T-helper 9 cell (primary cell): ENCODE data around the gene UQCC5.

Experiments
- DNase-seq: peaks from one replicate; pipeline ENCODE4 v3.0.0-alpha.2; 2020

Gene UQCC5

DNA sequence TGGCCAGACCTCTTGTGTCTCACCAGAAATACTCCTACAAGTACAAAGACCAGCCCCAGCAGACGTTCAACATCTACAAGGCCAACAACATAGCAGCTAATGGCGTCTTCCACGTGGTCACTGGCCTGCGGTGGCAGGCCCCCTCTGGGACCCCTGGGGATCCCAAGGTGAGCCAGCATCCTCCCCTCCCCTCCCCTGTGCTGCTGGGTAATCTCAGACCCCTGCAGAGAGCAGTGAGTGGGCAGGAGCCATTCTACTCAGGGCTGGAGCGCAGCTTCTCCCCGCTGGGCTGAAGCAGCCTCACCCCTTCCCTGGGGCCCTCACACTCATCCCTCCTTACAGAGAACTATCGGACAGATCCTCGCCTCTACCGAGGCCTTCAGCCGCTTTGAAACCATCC, 31.4 kb upstream of the UQCC5 start:
- DNase-seq: no peak

DNA sequence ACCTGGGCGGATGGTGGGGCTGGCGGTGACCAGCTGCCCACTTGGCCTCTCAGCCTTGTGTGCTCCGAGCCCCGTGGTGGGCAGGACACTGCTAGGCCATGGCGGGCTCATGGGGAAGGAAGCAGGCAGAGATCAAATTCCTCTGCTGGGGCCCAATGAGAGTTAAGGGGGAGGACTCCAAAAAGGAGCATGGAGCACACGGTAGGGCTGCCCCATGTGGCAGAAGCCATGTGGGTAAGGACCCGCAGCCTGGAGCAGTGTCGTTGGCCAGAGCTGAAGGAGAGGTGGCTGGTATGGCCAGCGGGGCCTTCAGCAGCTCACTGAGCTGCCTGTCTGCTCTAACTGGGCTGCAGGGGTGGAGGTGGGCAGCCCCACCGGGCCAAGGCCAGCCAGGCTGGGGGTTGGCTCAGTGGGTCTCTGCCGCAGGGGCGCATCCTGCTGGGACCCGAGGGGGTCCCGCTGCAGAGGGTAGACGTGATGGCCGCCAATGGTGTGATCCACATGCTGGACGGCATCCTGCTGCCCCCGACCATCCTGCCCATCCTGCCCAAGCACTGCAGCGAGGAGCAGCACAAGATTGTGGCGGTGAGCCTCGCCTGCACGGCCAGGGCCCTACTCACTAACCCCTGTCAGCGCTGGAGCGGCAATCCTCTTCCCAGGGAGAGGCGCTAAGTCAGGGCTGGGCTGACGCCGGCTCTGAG, 30.0 kb upstream of the UQCC5 start:
- DNase-seq: no peak

DNA sequence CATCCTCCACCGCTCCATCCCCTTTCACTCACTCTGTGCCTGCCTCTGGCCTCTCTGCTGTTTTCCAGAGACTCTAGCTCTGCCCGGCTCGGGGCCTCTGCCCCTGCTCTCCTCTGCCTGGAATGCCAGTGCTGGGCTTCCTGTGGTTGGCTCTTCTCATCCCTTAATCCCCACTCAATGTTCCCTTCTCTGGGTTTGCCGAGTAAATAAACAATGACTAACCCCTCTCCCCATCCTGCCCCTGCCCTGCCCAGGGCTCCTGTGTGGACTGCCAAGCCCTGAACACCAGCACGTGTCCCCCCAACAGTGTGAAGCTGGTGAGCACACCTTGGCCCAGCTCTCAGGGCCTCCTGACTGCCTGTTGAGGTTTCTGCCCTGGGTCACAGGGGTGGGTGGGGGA, 29.0 kb upstream of the UQCC5 start:
- no peak for DNase-seq

DNA sequence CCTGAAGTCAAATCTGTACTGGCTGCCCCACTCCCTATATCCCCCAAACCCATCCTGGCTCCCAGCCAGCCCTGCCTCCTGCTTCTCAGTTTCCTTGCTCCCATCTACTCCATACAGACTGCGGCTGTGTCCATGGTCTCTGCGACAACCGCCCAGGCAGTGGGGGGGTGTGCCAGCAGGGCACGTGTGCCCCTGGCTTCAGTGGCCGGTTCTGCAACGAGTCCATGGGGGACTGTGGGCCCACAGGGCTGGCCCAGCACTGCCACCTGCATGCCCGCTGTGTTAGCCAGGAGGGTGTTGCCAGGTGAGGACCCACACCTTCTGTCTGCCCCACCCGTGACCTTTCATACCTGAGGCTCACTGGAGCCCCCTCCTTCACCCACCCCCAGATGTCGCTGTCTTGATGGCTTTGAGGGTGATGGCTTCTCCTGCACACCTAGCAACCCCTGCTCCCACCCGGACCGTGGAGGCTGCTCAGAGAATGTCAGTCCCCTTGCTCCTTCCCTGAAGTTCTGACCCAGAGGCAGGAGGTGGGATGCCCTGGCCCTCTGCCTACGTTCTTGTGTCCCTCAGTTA, 26.6 kb upstream of the UQCC5 start:
- no peak for DNase-seq

DNA sequence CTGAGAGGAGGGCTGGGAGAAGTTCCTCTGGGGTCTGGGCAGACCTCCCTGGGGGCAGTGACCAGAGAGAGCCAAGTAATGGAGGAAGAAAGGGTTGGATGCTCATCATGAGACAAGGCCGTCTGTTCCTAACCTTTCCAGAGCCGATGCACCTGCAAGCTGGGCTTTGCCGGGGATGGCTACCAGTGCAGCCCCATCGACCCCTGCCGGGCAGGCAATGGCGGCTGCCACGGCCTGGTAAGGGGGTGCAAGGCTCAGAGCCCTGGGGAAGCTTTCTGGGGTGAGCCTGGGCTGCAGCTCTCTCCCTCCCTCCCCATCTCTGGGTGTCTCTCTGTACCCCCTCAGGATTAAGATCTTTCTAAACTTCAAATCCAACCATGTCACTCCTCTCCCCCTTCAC, 24.9 kb upstream of the UQCC5 start:
- DNase-seq: no peak

DNA sequence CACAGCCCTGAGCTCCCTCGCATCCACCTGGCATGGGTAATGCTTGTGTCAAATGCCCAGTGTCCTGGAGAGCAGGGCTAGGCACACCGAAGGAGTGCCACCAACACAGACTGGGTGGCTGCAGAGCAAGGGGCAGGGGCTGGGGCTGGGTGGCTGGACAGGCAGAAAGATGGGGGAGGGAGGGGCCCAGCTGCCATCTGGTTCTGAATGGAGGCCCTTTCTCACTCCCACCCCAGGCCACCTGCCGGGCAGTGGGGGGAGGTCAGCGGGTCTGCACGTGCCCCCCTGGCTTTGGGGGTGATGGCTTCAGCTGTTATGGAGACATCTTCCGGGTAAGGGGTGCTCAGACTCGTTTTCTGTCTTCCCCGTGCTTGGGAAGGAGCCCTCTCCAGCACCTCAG, 24.3 kb upstream of the UQCC5 start:
- no peak for DNase-seq

DNA sequence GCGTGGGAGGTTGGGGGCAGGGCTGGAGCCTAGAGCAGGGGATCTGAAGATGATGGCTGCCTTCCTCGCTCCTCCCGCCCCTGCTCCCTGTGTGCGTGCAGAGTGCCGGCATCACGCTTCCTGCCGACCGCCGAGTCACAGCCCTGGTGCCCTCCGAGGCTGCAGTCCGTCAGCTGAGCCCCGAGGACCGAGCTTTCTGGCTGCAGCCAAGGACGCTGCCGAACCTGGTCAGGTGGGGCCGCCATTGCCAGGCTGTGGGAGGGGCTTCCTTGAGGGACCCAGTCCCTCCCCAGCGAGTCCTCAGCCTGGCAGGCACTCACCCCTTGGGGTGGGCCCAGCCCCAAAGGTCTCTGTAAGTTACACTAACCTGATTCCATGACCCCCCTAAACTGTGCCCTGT, 23.7 kb upstream of the UQCC5 start:
- DNase-seq: no peak

DNA sequence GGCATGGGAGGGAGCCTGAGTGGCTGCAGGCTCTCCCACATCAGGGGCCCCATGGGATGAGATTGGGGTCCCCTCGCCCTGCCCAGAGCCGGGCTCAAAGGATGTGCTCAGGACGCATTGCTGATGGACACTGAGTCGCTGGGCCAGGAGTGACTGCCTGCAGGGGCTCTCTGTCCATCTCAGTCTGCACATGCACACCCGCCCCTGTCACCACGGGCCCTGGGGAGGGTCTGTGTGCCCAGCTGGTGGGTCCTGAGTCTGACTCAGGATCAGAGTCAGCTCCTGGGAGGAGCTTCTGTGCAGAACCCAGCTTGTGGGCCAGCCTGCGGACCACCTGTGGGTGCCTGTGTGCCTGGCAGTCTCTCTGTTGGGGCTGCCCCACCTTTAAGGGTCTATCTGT, 23.1 kb upstream of the UQCC5 start:
- no peak for DNase-seq

DNA sequence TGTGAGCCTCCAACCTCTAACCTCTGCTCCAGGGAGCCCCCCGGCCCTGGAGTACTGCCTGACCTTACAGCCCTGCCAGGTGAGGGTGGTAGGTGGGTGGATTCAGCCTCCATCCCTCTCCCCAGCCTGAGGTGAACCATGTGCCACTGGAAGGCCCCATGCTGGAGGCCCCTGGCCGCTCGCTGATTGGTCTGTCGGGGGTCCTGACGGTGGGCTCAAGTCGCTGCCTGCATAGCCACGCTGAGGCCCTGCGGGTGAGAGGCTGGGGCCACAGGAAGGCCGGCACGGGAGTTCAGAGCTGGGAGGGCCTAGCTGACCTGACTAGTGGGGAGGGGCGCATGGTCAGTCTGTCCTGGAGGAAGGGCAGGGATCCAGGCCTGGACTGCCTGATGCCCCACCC, 21.8 kb upstream of the UQCC5 start:
- no peak for DNase-seq

DNA sequence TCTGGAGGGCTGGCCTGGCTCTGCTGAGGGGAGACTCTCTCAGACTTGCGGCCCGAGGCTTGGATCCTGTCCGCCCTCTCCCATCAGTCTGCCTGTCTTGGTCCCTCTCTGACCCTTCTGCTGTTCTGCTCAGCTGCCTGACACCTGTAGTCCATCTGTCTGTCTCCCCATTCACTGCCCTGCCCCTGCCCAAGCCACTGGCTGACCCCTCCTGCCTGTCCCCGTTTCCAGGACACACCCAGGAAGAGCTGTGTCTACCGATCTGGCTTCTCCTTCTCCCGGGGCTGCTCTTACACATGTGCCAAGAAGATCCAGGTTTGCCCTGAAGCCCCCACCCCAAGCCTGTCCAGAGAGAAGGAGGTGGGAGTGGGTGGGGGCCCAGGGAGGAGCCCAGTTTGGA, 21.2 kb upstream of the UQCC5 start:
- DNase-seq: no peak

DNA sequence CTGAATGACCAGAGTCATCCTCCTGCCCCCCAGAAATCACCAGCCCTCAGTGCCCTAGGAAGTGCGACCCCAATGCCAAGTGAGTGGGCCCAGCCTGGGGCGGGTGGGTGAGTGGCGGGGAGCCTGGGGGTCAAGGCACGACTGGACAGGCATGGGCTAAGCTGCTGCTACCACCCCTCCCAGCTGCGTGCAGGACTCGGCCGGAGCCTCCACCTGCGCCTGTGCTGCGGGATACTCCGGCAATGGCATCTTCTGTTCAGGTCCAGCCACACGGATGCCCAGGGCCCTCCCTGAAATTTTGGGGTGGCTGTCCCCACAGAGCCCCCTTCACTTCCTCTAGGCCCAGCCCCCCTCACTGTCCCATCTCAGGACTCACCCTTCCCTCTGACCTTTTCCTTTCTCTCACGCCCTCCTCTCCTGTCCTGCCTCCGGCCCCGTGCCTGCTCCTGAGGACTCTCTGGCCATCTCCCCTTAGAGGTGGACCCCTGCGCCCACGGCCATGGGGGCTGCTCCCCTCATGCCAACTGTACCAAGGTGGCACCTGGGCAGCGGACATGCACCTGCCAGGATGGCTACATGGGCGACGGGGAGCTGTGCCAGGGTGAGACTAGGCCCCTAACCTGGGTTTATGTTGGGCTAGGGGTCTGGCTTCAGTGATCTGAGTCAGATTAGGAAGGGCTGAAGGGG, 19.8 kb upstream of the UQCC5 start:
- DNase-seq: no peak

DNA sequence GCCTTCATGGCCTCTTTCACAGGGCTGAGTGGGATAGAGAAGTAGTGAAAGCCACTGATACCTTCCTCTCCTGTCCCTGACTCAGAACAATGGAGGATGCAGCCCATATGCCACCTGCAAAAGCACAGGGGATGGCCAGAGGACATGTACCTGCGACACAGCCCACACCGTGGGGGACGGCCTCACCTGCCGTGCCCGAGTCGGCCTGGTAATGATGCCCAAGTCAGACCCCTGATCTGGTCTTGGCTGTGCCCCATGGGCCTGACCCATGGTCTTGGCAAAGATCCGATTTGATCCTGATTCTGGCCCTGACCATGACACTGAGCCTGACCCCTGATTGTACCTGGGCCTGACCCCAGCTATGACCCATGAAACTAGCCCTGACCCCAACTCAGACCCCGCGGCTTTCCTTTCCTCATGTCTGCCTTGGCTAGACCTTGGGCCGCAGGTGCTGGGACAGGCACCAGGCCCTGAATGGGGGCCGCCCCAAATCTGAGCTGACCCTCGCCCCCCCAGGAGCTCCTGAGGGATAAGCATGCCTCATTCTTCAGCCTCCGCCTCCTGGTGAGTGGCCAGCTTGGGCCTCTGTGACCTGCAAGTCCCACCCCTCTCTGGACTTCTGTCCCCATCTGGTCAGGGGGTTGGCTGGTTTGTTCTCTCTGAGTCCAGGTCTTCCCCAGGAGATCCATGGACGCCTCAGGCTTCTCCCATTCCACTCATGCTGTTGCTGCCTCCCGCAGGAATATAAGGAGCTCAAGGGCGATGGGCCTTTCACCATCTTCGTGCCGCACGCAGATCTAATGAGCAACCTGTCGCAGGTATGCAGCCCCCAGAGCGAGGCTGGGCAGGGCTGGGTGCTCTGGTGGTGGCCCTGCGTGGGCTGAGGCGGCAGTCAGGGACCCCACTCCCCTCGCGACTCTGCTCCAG, 18.3 kb upstream of the UQCC5 start:
- no peak for DNase-seq

DNA sequence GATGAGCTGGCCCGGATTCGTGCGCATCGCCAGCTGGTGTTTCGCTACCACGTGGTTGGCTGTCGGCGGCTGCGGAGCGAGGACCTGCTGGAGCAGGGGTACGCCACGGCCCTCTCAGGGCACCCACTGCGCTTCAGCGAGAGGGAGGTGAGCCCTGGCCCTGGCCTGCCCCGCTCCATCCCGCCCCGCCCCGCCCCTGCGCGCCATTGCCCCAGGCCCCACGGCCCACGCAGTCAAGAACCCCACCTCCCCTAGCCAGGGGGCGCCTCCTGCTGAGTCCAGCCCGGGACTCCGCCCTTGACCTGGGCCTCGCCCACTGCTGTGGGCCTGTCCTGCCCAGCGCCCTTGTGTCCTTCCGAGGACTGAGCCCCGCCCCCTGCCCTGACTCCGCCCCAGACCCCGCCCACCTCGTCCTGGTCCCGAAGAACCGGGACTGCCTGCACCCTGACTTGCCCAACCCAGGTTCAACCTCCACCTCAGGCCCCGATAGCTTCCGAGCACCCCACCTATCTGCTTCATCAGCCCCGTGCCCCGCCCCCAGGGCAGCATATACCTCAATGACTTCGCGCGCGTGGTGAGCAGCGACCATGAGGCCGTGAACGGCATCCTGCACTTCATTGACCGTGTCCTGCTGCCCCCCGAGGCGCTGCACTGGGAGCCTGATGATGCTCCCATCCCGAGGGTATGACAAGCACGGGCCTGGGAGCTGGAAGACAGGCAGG, 17.5 kb upstream of the UQCC5 start:
- no peak for DNase-seq

DNA sequence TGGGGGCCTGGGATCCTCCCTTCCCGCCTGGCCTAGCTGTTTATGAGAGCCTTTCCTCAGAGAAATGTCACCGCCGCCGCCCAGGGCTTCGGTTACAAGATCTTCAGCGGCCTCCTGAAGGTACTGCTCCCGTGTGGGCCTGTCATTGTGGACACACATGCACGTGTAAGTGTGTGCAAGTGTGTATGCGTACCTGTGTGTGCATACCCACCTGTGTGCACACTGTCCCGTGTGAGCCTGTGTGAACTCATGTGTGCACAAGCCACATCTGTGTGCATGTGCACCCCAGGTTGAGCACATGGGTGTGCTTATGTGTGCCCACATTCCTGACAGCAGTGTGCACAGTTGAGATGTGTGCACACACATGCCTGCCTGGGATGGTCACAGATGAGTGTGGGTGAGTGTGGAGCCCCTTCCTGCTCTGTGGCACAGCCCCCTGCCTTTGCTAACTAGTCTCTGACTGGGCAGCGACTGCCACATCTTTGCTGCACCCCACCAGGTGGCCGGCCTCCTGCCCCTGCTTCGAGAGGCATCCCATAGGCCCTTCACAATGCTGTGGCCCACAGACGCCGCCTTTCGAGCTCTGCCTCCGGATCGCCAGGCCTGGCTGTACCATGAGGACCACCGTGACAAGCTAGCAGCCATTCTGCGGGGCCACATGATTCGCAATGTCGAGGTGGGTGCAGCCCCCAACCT, 16.8 kb upstream of the UQCC5 start:
- no peak for DNase-seq

DNA sequence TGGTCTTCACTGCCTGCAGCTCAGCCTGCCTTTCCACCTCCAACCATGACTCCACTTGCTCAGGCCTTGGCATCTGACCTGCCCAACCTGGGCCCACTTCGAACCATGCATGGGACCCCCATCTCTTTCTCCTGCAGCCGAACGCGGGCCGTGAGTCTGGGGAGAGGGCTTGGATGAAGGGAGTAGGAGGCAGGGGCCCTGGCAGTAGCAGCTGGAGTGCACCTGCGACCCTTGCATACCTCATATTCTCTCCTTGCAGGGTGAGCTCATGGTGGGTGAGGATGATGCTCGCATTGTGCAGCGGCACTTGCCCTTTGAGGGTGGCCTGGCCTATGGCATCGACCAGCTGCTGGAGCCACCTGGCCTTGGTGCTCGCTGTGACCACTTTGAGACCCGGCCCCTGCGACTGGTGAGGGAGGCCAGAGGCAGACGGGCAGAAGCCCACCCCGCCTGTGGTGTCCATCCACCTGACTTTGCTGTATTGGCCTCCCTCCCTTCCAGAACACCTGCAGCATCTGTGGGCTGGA, 16.2 kb upstream of the UQCC5 start:
- DNase-seq: no peak

DNA sequence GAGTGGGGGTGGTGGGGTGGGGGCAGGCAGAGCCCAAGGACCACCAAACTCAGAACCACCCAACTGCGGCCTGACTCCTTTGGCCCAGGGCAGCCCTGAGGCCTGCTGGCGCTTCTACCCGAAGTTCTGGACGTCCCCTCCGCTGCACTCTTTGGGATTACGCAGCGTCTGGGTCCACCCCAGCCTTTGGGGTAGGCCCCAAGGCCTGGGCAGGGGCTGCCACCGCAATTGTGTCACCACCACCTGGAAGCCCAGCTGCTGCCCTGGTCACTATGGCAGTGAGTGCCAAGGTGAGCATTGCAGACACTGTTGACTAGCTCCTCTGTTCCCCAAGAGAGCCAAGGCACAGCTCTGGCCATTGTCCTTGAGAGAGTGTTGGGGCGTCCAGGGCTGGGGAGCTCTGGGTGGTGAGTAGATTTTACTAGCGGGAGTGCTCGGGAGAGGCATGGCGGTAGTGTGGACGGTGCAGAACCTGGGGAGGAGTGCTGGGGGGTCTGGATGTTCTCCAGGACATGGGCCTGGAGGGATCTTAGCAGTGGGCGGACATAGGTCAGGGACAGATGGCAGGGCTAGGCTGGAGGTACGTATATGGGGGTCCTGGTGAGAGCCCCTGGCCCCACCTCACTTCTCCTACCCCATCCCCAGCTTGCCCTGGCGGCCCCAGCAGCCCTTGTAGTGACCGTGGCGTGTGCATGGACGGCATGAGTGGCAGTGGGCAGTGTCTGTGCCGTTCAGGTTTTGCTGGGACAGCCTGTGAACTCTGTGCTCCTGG, 15.5 kb upstream of the UQCC5 start:
- DNase-seq: no peak

DNA sequence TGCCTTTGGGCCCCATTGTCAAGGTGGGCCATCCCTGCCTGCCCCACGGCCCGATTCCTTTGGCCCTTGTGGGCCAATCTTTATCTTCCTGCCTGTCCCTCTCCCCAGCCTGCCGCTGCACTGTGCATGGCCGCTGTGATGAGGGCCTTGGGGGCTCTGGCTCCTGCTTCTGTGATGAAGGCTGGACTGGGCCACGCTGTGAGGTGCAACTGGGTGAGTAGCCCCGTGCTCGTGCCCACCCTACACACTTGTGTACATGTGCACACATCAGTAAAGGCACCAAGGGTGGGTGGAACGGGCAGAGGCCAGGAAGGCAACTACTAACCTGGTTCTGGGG, 14.9 kb upstream of the UQCC5 start:
- DNase-seq: no peak

DNA sequence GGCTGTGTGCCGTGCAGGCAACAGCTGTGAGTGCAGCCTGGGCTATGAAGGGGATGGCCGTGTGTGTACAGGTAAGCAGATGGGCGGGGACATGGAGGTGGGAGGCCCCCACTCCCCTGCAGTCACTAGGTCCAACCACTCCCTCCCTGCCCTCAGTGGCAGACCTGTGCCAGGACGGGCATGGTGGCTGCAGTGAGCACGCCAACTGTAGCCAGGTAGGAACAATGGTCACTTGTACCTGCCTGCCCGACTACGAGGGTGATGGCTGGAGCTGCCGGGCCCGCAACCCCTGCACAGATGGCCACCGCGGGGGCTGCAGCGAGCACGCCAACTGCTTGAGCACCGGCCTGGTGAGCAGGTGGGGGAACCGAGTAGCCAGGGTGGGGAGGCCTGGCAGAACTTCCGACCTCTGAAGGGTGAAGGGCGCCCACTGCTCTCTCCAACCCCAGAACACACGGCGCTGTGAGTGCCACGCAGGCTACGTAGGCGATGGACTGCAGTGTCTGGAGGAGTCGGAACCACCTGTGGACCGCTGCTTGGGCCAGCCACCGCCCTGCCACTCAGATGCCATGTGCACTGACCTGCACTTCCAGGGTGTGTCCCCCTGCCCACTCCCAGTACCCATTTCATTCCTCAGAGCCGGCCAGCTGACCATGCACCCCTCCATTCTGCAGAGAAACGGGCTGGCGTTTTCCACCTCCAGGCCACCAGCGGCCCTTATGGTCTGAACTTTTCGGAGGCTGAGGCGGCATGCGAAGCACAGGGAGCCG, 14.3 kb upstream of the UQCC5 start:
- DNase-seq: no peak

DNA sequence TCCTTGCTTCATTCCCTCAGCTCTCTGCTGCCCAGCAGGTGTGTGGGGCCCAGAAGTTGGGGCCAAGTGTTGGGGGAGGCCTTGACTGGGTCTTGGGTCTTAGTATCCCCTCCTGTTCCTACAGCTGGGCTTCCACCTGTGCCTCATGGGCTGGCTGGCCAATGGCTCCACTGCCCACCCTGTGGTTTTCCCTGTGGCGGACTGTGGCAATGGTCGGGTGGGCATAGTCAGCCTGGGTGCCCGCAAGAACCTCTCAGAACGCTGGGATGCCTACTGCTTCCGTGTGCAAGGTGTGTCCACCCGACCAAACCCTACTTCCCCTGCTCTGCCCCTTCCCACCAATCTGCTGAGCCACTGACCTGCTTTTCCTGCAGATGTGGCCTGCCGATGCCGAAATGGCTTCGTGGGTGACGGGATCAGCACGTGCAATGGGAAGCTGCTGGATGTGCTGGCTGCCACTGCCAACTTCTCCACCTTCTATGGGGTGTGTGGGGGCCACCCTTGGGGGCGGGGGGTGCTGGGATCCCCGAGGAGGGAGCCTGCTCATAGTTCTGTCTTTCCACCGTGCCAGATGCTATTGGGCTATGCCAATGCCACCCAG, 13.7 kb upstream of the UQCC5 start:
- DNase-seq: no peak
